Jurkat, Clone E6-1 (cell line): ENCODE results near the gene ASAP2.

Source experiments
- DNase-seq: peaks from one replicate; pipeline ENCODE4 v3.0.0-alpha.2; 2011; ENCODE audit warnings: low read depth, low spot score
- H3K4me3 ChIP-seq: 2 replicates; pipeline ENCODE4 v1.5.1; 2011; ENCODE audit warnings: mild to moderate bottlenecking, low read length, control low read depth, moderate library complexity

Gene ASAP2

GRCh38 chr2:9401059-9401547, 194.5 kb downstream of the ASAP2 start:
- no peak for DNase-seq
- no peak overlapping the region for H3K4me3 ChIP-seq

- no peak for DNase-seq
- no peak overlapping the region for H3K4me3 ChIP-seq
Observed at GRCh38 chr2:9401646-9402371, 195.2 kb downstream of the ASAP2 start.

- H3K4me3 ChIP-seq: no peak overlapping the region
- DNase-seq: no peak
Observed at GRCh38 chr2:9403924-9404323, 197.3 kb downstream of the ASAP2 start.

DNA sequence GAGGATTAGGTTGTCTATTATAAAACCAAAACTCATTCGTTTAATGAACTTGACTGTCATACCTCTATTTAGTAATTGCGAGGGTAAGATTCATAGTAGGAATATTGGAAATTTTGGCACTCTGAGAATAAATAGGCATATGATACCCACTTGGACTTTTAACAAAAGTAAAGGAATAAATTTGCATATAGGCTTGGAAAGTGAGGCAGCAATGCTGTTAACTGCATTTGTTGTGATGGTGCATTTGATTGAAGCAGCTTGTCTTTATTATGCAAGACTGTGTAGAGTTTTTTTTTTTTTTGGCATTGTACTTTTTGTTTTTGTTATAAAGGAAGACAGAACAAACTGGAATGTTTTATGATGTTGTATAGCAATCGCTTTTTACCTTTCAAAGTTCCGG, 197.8 kb downstream of the ASAP2 start:
- no peak overlapping the region for H3K4me3 ChIP-seq
- no peak for DNase-seq

- no peak overlapping the region for H3K4me3 ChIP-seq
- DNase-seq: no peak
Observed at GRCh38 chr2:9405636-9406035, 199.0 kb downstream of the ASAP2 start.

DNA sequence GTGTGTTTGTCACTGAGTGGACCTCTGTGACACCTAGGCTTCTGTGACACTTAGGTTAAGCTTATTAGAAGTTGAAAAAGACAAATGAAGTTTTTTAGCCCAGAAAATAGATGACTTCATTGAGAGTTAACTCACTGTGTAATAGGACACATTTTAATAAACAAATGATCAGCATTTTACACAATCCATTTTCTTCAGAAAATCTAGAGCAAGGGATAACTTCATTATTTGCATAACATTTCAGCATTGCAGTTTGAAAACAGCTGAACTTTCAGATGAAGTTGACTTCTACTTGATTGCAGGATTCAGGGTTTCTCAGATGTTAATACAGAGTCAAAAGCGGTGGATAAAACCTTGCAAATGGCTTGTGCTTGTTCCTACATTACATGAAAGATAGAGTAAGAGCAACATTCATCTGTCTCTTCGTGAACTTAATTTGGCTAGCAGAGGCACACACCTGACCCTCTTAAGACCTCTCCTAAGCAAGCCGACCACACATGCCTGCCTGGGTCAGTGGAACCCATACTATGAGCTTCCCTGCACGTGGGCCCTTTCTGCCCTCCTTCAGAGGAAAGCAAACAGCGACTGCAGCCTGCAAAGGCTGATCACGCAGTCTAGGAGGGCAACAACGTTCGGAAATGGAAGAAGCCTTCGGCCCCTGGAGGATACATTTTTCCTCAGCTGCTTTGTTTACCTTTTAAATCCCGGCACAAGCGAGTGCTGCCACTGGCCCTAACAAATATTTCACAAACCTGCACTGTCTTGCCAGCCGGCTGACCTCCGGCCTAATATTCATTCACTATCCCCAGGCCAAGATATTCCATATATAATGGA, 200.1 kb downstream of the ASAP2 start:
- DNase-seq: no peak

GRCh38 chr2:9407363-9407811, 200.8 kb downstream of the ASAP2 start:
- H3K4me3 ChIP-seq: no peak overlapping the region
- no peak for DNase-seq

More for the DNA sequence above, 200.1 kb downstream of the ASAP2 start:
- H3K4me3 ChIP-seq: no peak overlapping the region

DNA sequence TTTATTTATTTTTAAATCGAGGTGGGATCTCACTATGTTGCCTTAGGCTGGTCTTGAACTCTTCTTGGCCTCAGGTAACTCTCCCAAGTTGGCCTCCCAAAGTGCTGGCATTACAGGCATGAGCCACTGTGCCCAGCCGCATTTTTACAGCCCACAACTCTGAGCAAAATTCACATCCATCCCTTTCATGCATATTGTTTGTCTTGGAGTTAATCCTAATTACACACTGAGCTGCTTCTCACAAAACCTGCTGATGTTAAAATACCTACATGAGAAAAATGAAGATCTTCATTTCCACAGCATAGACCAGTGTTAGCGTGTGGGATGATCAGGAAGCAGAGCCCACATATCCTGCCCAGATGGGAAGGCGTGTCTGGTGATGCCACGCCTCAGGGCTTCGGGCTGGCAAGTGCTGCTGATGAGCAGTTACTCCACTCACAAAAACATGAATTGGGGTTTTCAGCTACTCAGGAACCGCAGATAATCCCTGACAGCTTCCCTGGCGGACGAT, 202.1 kb downstream of the ASAP2 start:
- H3K4me3 ChIP-seq: no peak overlapping the region
- no peak for DNase-seq

DNA sequence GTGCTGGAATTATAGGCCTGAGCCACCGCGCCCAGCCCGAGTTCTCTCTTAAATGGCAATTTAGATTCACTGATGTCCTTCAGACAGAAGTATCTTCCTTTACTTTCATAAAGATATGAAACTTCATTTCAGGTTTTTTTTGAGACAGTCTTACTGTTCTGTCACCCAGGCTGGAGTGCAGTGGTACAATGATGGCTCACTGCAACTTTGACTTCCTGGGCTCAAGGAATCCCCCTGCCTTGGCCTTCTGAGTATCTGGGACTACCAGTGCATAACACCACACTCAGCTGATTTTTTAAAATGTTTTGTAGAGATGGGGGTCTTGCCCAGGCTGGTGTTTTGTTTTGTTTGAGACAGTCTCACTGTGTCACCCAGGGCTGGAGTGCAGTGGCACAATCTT, 203.5 kb downstream of the ASAP2 start:
- DNase-seq: no peak
- no peak overlapping the region for H3K4me3 ChIP-seq

DNA sequence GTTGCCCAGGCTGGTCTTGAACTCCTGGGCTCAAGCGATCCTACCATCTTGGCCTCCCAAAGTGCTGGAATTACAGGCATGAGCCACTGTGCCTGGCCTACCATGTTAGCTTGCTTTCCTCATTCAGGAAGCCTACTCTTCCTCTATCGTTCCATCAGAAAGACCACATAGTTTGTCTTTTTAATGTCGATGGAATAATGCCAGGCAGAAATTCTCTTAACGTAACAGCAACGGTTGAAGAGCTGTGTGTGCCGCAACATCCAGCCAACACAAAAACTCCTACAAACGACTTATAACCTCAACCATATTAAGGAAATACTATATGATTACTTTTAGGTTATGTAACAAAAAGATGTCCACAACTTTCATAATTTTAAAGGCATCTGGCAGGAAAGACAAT, 206.2 kb downstream of the ASAP2 start:
- DNase-seq: no peak
- no peak overlapping the region for H3K4me3 ChIP-seq

GRCh38 chr2:9415516-9416169, 209.0 kb downstream of the ASAP2 start:
- no peak for DNase-seq
- H3K4me3 ChIP-seq: no peak overlapping the region

- H3K4me3 ChIP-seq: no peak overlapping the region
- DNase-seq: no peak
Observed at GRCh38 chr2:9416267-9416961, 209.8 kb downstream of the ASAP2 start.

- no peak for DNase-seq
- no peak overlapping the region for H3K4me3 ChIP-seq
Observed at GRCh38 chr2:9416962-9417316, 210.3 kb downstream of the ASAP2 start.

- no peak for DNase-seq
- H3K4me3 ChIP-seq: no peak overlapping the region
Observed at GRCh38 chr2:9417725-9418124, 211.1 kb downstream of the ASAP2 start.

DNA sequence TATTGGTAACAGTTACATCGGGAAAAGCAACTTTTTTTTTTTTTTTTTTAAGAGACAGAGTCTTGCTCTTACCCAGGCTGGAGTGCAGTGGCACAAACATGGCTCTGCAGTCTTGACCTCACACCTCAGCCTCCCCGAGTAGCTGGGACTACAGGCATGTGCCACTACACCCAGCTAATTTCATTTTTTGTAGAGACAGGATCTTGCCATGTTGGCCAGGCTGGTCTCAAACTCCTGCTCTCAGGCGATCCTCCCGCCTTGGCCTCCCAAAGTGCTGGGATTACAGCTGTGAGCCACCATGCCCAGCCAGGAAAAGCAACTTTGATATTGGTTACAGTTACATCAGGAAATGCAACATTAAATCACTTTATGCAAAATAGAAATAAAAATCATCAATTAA, 212.1 kb downstream of the ASAP2 start:
- H3K4me3 ChIP-seq: no peak overlapping the region
- no peak for DNase-seq

DNA sequence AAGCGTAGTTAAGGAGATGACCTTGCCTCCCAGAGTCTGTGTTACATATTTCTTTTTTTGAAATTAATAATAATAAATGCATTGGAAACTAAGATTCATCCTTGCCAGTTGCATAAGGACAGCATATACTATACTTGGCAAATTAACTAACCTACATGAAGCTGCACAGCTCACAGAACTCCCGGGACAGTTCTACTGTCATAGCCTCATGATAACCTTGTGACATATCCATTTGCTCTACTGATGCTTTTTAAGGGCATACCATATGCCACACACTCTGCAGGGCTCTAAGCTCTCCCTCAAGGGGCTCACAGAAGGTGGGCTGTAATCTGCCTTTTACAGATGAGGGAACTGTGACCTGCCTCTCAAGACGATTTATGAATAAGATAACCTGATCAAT, 212.9 kb downstream of the ASAP2 start:
- no peak overlapping the region for H3K4me3 ChIP-seq
- no peak for DNase-seq

DNA sequence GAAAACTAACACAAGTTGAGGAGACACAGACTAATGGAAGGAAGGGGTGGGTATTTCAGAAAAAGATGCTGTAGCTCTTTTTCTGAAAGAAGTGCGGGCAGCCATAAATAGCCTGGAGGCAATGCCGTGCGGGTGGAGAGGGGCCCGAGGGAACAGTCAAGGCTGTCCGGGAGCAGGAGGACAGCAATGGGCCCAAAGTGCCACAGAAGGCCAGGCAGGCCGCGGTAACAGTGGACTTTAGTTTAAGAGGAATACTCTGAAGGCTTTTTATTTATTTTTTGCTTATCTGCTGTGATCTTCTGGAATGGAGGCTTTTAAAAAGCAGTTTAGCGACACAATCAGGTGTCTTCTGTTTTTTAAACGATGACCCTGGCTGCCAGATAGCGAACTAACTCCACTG, 213.9 kb downstream of the ASAP2 start:
- no peak overlapping the region for H3K4me3 ChIP-seq
- no peak for DNase-seq

- no peak for DNase-seq
- H3K4me3 ChIP-seq: peak overlapping the region; percentile 97
Observed at GRCh38 chr2:9422321-9423099, 215.9 kb downstream of the ASAP2 start.
